KOPT-K1 (cell line): ENCODE results near the gene SPTBN4.
A peak's percentile ranks its signal among the peaks of the same experiment; 100 is the strongest.

Experiments used
- H3K27ac ChIP-seq: fragments of 200-600 bp; sonication (generic); 2 replicates; pipeline ENCODE4 v1.5.1; 2016; ENCODE audit warnings: antibody characterized with exemption, mild to moderate bottlenecking, low read depth, low read length; ENCODE audit not compliant: poor library complexity, severe bottlenecking
- H3K36me3 ChIP-seq: fragments of 200-600 bp; sonication (generic); 2 replicates; pipeline ENCODE4 v1.5.1; 2017; ENCODE audit warnings: antibody characterized with exemption, mild to moderate bottlenecking, low read length, moderate library complexity; ENCODE audit not compliant: insufficient read depth
- H3K9me3 ChIP-seq: fragments of 200-600 bp; sonication (generic); 2 replicates; pipeline ENCODE4 v1.5.1; 2017; ENCODE audit warnings: antibody characterized with exemption, low read length, mild to moderate bottlenecking; ENCODE audit not compliant: insufficient read depth, poor library complexity, severe bottlenecking

Gene SPTBN4

GRCh38 chr19:40607311-40608239 is 140.8 kb downstream of the SPTBN4 start:
- Histone ChIP-seq H3K9me3 (no peaks in the 10 kb centered on the region), H3K27ac (no peak overlapping the region)

GRCh38 chr19:40608240-40608621 is 141.4 kb downstream of the SPTBN4 start:
- Histone ChIP-seq H3K36me3 (no peaks in the 10 kb centered on the region), H3K9me3 (no peaks in the 10 kb centered on the region), H3K27ac (no peak overlapping the region)

More at GRCh38 chr19:40607311-40608239, 140.8 kb downstream of the SPTBN4 start:
- no peaks in the 10 kb centered on the region for H3K36me3 ChIP-seq

- Histone ChIP-seq H3K9me3 (no peaks in the 10 kb centered on the region), H3K36me3 (no peaks in the 10 kb centered on the region), H3K27ac (no peak overlapping the region)
Measured at GRCh38 chr19:40608957-40609356, 142.2 kb downstream of the SPTBN4 start.

GRCh38 chr19:40609561-40610395 is 143.0 kb downstream of the SPTBN4 start:
- no peaks in the 10 kb centered on the region for H3K9me3 ChIP-seq
- H3K36me3 ChIP-seq: no peaks in the 10 kb centered on the region
- H3K27ac ChIP-seq: no peak overlapping the region

GRCh38 chr19:40610396-40611064 is 143.7 kb downstream of the SPTBN4 start:
- Histone ChIP-seq H3K27ac (no peak overlapping the region), H3K9me3 (no peaks in the 10 kb centered on the region), H3K36me3 (no peaks in the 10 kb centered on the region)

- Histone ChIP-seq H3K27ac (no peak overlapping the region), H3K9me3 (no peaks in the 10 kb centered on the region), H3K36me3 (no peaks in the 10 kb centered on the region)
Measured at GRCh38 chr19:40611096-40611495, 144.3 kb downstream of the SPTBN4 start.

- Histone ChIP-seq H3K27ac (no peak overlapping the region), H3K36me3 (no peaks in the 10 kb centered on the region), H3K9me3 (no peaks in the 10 kb centered on the region)
Measured at GRCh38 chr19:40611900-40612698, 145.3 kb downstream of the SPTBN4 start.

GRCh38 chr19:40612831-40613689 is 146.3 kb downstream of the SPTBN4 start:
- peak overlapping the region; percentile 60 for H3K27ac ChIP-seq
- H3K36me3 ChIP-seq: no peaks in the 10 kb centered on the region
- H3K9me3 ChIP-seq: no peaks in the 10 kb centered on the region

GRCh38 chr19:40613690-40614621 is 147.2 kb downstream of the SPTBN4 start:
- H3K27ac ChIP-seq: peak overlapping the region; percentile 60
- no peaks in the 10 kb centered on the region for H3K9me3 ChIP-seq
- H3K36me3 ChIP-seq: no peaks in the 10 kb centered on the region

GRCh38 chr19:40614622-40615411 is 148.0 kb downstream of the SPTBN4 start:
- Histone ChIP-seq H3K36me3 (no peaks in the 10 kb centered on the region), H3K27ac (no peak overlapping the region), H3K9me3 (no peaks in the 10 kb centered on the region)

- no peaks in the 10 kb centered on the region for H3K36me3 ChIP-seq
- no peaks in the 10 kb centered on the region for H3K9me3 ChIP-seq
- H3K27ac ChIP-seq: no peak overlapping the region
Measured at GRCh38 chr19:40616178-40616577, 149.4 kb downstream of the SPTBN4 start.

GRCh38 chr19:40616941-40617340 is 150.1 kb downstream of the SPTBN4 start:
- Histone ChIP-seq H3K36me3 (no peaks in the 10 kb centered on the region), H3K27ac (no peak overlapping the region), H3K9me3 (no peaks in the 10 kb centered on the region)
